ENCODE results near the gene PRXL2B.

Gene PRXL2B

DNA sequence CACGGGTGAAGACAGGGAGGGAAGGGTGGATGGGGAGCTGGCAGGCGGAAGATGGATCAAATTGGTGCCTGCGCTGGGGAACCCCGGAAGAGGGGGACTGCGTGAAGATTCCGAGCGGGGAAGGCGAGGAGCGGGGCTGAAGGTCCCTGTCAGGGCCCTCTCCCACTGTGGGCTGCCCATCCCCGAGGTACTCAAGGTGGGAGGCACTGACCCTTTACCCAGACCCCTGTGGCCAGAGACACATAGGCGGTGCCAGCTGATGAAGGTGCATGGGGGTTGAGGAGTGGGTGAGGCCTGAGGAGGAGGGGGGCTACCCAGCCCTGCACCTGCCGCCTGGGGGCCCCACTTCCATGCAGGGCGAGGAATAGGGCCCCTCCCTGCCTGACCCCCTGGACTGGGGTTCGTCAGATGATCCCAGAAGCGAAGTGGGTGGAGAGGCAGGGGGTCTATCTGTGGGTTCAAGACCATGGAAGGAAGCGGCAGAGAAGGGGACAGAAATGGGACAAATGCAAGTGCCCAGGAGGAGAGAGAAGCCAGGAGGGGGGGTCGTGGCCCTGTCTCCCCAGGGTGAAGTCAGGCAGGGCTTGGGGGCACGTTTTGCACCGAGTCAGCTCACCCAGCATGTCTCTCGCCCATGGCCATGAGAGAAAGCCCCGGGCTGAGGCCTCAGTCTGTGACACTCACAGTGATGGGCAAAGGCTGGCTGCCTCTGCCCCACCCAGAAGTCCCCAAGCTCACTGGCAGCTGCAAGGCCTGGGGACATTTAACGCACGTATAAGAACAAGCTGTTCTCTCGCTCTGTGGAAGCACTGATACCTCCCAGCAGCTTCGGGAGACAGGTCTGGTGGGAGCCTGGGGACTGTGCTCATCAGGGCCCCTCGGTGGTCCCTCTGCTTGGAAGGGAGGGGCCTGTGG is 53.3 kb downstream of the PRXL2B start:
- DNase-seq: no peak

DNA sequence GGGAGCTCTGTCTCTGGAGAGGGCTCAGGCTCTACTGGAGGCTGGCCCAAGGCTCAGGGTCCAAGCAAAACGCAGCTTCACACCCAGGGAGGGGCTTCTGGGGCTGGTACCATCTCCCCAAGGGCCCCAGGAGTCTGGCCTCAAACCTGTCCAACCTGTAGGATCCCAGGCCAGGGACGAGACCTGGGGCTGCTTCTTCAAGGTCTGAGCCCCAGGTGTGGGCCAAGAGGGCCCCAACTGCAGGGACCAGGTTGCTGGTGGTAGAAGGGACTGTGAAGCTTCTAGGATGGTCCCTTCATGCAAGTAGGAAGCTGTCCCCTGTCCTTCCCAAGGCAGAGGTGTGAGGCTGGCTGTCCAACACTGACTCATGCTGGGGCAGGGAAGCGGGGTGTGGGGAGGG is 54.0 kb downstream of the PRXL2B start:
- DNase-seq: no peak
